ENCODE data around the gene TTC28.

The TTC28 gene

GRCh38 chr22:27991586-27992293 lies 687.9 kb downstream of the TTC28 start:
- H3K9me3 ChIP-seq (ENCODE audit: control insufficient read depth in 1 of 2, low read length in 2 of 2), result no peaks in the 10 kb centered on the region
- H3K27ac ChIP-seq (ENCODE audit: low read length), result no peak overlapping the region
- no peak overlapping the region for H3K4me3 ChIP-seq (ENCODE audit: low read depth in 1 of 2, low read length in 2 of 2)
- peaks cover 15 to 31% of the 10 kb centered on the region in 2 donors for H3K36me3 ChIP-seq (ENCODE audit: control insufficient read depth in 1 of 2, insufficient read depth in 2 of 2, low read length in 2 of 2)
- H3K4me1 ChIP-seq (ENCODE audit: control insufficient read depth in 1 of 2, insufficient read depth in 2 of 2, low read length in 2 of 2), result no peaks in the 10 kb centered on the region
- no peaks in the 10 kb centered on the region for H3K27me3 ChIP-seq (ENCODE audit: low read depth, low read length)

- H3K9me3 ChIP-seq (ENCODE audit: control insufficient read depth in 1 of 2, low read length in 2 of 2), result no peaks in the 10 kb centered on the region
- no peak overlapping the region for H3K4me3 ChIP-seq (ENCODE audit: low read depth in 1 of 2, low read length in 2 of 2)
- no peaks in the 10 kb centered on the region for H3K4me1 ChIP-seq (ENCODE audit: control insufficient read depth in 1 of 2, insufficient read depth in 2 of 2, low read length in 2 of 2)
- peaks cover 16 to 26% of the 10 kb centered on the region in 2 donors for H3K36me3 ChIP-seq (ENCODE audit: control insufficient read depth in 1 of 2, insufficient read depth in 2 of 2, low read length in 2 of 2)
- no peak overlapping the region for H3K27ac ChIP-seq (ENCODE audit: low read length)
- no peaks in the 10 kb centered on the region for H3K27me3 ChIP-seq (ENCODE audit: low read depth, low read length)
Measured at GRCh38 chr22:27990879-27991278, 688.8 kb downstream of the TTC28 start.

GRCh38 chr22:27990451-27990840 lies 689.2 kb downstream of the TTC28 start:
- no peak overlapping the region for H3K27ac ChIP-seq (ENCODE audit: low read length)
- no peaks in the 10 kb centered on the region for H3K9me3 ChIP-seq (ENCODE audit: control insufficient read depth in 1 of 2, low read length in 2 of 2)
- peaks cover 16 to 26% of the 10 kb centered on the region in 2 donors for H3K36me3 ChIP-seq (ENCODE audit: control insufficient read depth in 1 of 2, insufficient read depth in 2 of 2, low read length in 2 of 2)
- no peak overlapping the region for H3K4me3 ChIP-seq (ENCODE audit: low read depth in 1 of 2, low read length in 2 of 2)
- H3K27me3 ChIP-seq (ENCODE audit: low read depth, low read length), result no peaks in the 10 kb centered on the region
- H3K4me1 ChIP-seq (ENCODE audit: control insufficient read depth in 1 of 2, insufficient read depth in 2 of 2, low read length in 2 of 2), result no peaks in the 10 kb centered on the region

- H3K27me3 ChIP-seq (ENCODE audit: low read depth, low read length), result no peaks in the 10 kb centered on the region
- H3K4me1 ChIP-seq (ENCODE audit: control insufficient read depth in 1 of 2, insufficient read depth in 2 of 2, low read length in 2 of 2), result no peaks in the 10 kb centered on the region
- H3K27ac ChIP-seq (ENCODE audit: low read length), result no peak overlapping the region
- no peaks in the 10 kb centered on the region for H3K9me3 ChIP-seq (ENCODE audit: control insufficient read depth in 1 of 2, low read length in 2 of 2)
- peaks cover 20 to 26% of the 10 kb centered on the region in 2 donors for H3K36me3 ChIP-seq (ENCODE audit: control insufficient read depth in 1 of 2, insufficient read depth in 2 of 2, low read length in 2 of 2)
- H3K4me3 ChIP-seq (ENCODE audit: low read depth in 1 of 2, low read length in 2 of 2), result no peak overlapping the region
Measured at GRCh38 chr22:27989758-27990450, 689.7 kb downstream of the TTC28 start.

- Histone ChIP-seq H3K27me3 (ENCODE audit: low read depth, low read length) (no peaks in the 10 kb centered on the region), H3K4me3 (ENCODE audit: low read depth in 1 of 2, low read length in 2 of 2) (no peak overlapping the region), H3K4me1 (ENCODE audit: control insufficient read depth in 1 of 2, insufficient read depth in 2 of 2, low read length in 2 of 2) (no peaks in the 10 kb centered on the region), H3K27ac (ENCODE audit: low read length) (no peak overlapping the region), H3K36me3 (ENCODE audit: control insufficient read depth in 1 of 2, insufficient read depth in 2 of 2, low read length in 2 of 2) (peaks cover 24 to 36% of the 10 kb centered on the region in 2 donors), H3K9me3 (ENCODE audit: control insufficient read depth in 1 of 2, low read length in 2 of 2) (no peaks in the 10 kb centered on the region)
Measured at GRCh38 chr22:27988704-27989103, 690.9 kb downstream of the TTC28 start.

GRCh38 chr22:27987557-27987956 lies 692.1 kb downstream of the TTC28 start:
- no peak overlapping the region for H3K27ac ChIP-seq (ENCODE audit: low read length)
- no peaks in the 10 kb centered on the region for H3K4me1 ChIP-seq (ENCODE audit: control insufficient read depth in 1 of 2, insufficient read depth in 2 of 2, low read length in 2 of 2)
- H3K27me3 ChIP-seq (ENCODE audit: low read depth, low read length), result no peaks in the 10 kb centered on the region
- peaks cover 30 to 39% of the 10 kb centered on the region in 2 donors for H3K36me3 ChIP-seq (ENCODE audit: control insufficient read depth in 1 of 2, insufficient read depth in 2 of 2, low read length in 2 of 2)
- no peak overlapping the region for H3K4me3 ChIP-seq (ENCODE audit: low read depth in 1 of 2, low read length in 2 of 2)
- no peaks in the 10 kb centered on the region for H3K9me3 ChIP-seq (ENCODE audit: control insufficient read depth in 1 of 2, low read length in 2 of 2)

- H3K4me3 ChIP-seq (ENCODE audit: low read depth in 1 of 2, low read length in 2 of 2), result no peak overlapping the region
- H3K27ac ChIP-seq (ENCODE audit: low read length), result no peak overlapping the region
- H3K27me3 ChIP-seq (ENCODE audit: low read depth, low read length), result no peaks in the 10 kb centered on the region
- no peaks in the 10 kb centered on the region for H3K4me1 ChIP-seq (ENCODE audit: control insufficient read depth in 1 of 2, insufficient read depth in 2 of 2, low read length in 2 of 2)
- peaks cover 26 to 39% of the 10 kb centered on the region in 2 donors for H3K36me3 ChIP-seq (ENCODE audit: control insufficient read depth in 1 of 2, insufficient read depth in 2 of 2, low read length in 2 of 2)
- H3K9me3 ChIP-seq (ENCODE audit: control insufficient read depth in 1 of 2, low read length in 2 of 2), result no peaks in the 10 kb centered on the region
Measured at GRCh38 chr22:27986937-27987336, 692.7 kb downstream of the TTC28 start.

GRCh38 chr22:27986459-27986858 lies 693.2 kb downstream of the TTC28 start:
- no peak overlapping the region for H3K4me3 ChIP-seq (ENCODE audit: low read depth in 1 of 2, low read length in 2 of 2)
- H3K9me3 ChIP-seq (ENCODE audit: control insufficient read depth in 1 of 2, low read length in 2 of 2), result no peaks in the 10 kb centered on the region
- no peaks in the 10 kb centered on the region for H3K4me1 ChIP-seq (ENCODE audit: control insufficient read depth in 1 of 2, insufficient read depth in 2 of 2, low read length in 2 of 2)
- no peak overlapping the region for H3K27ac ChIP-seq (ENCODE audit: low read length)
- peaks cover 26 to 44% of the 10 kb centered on the region in 2 donors for H3K36me3 ChIP-seq (ENCODE audit: control insufficient read depth in 1 of 2, insufficient read depth in 2 of 2, low read length in 2 of 2)
- no peaks in the 10 kb centered on the region for H3K27me3 ChIP-seq (ENCODE audit: low read depth, low read length)

GRCh38 chr22:27985323-27986275 lies 694.0 kb downstream of the TTC28 start:
- Histone ChIP-seq H3K27me3 (ENCODE audit: low read depth, low read length) (no peaks in the 10 kb centered on the region), H3K9me3 (ENCODE audit: control insufficient read depth in 1 of 2, low read length in 2 of 2) (no peaks in the 10 kb centered on the region), H3K27ac (ENCODE audit: low read length) (no peak overlapping the region), H3K4me3 (ENCODE audit: low read depth in 1 of 2, low read length in 2 of 2) (no peak overlapping the region), H3K36me3 (ENCODE audit: control insufficient read depth in 1 of 2, insufficient read depth in 2 of 2, low read length in 2 of 2) (peaks cover 26 to 44% of the 10 kb centered on the region in 2 donors), H3K4me1 (ENCODE audit: control insufficient read depth in 1 of 2, insufficient read depth in 2 of 2, low read length in 2 of 2) (no peaks in the 10 kb centered on the region)

GRCh38 chr22:27984723-27985122 lies 694.9 kb downstream of the TTC28 start:
- no peaks in the 10 kb centered on the region for H3K4me1 ChIP-seq (ENCODE audit: control insufficient read depth in 1 of 2, insufficient read depth in 2 of 2, low read length in 2 of 2)
- no peak overlapping the region for H3K4me3 ChIP-seq (ENCODE audit: low read depth in 1 of 2, low read length in 2 of 2)
- peaks cover 26 to 44% of the 10 kb centered on the region in 2 donors for H3K36me3 ChIP-seq (ENCODE audit: control insufficient read depth in 1 of 2, insufficient read depth in 2 of 2, low read length in 2 of 2)
- no peaks in the 10 kb centered on the region for H3K9me3 ChIP-seq (ENCODE audit: control insufficient read depth in 1 of 2, low read length in 2 of 2)
- no peaks in the 10 kb centered on the region for H3K27me3 ChIP-seq (ENCODE audit: low read depth, low read length)
- no peak overlapping the region for H3K27ac ChIP-seq (ENCODE audit: low read length)

Measured in muscle layer of duodenum (tissue), 2 donors.